ENCODE data around the gene IRX3. TPM values are rescaled to one million over a fixed set of nuclear protein-coding genes. Genes with fewer than 3 reads are reported as not detected.
"Not testable (repeated sequence)": the region's sequence is repeated elsewhere in the genome, so short reads cannot be mapped to it uniquely, and the experiment has no call there.

IRX3 gene
- total RNA-seq, 1 donor from 2014 or later, result 0.96 TPM

DNA sequence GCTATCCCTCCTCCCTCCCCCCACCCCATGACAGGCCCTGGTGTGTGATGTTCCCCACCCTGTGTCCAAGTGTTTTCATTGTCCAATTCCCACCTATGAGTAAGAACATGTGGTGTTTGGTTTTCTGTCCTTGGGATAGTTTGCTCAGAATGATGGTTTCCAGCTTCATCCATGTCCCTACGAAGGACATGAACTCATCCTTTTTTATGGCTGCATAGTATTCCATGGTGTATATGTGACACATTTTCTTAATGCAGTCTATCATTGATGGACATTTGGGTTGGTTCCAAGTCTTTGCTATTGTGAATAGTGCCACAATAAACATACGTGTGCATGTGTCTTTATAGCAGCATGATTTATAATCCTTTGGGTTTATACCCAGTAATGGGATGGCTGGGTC lies 38.9 kb downstream of the IRX3 start:
- intact Hi-C loops (cut with micrococcal nuclease); H3K4me1 Mint-ChIP-seq (ENCODE audit: low read depth); H3K36me3 Mint-ChIP-seq (ENCODE audit: low read depth); H3K27me3 Mint-ChIP-seq (ENCODE audit: low read depth); H3K4me3 Mint-ChIP-seq (ENCODE audit: low read depth); DNase-seq (ENCODE audit: low spot score); H3K27ac Mint-ChIP-seq; H3K9me3 Mint-ChIP-seq: not testable (repeated sequence)

- Mint-ChIP-seq H3K4me1 (ENCODE audit: low read depth) (no peaks in the 10 kb centered on the region), H3K4me3 (ENCODE audit: low read depth) (no peak overlapping the region), H3K36me3 (ENCODE audit: low read depth) (no peaks in the 10 kb centered on the region), H3K27me3 (ENCODE audit: low read depth) (no peaks in the 10 kb centered on the region), H3K27ac (no peak overlapping the region), H3K9me3 (peaks cover 4% of the 10 kb centered on the region)
- intact Hi-C loops (cut with micrococcal nuclease), result no loop called here
- DNase-seq (ENCODE audit: low spot score), result no peak
These were observed 40.1 kb downstream of the IRX3 start for GRCh38 chr16:54246454-54246821.

DNA sequence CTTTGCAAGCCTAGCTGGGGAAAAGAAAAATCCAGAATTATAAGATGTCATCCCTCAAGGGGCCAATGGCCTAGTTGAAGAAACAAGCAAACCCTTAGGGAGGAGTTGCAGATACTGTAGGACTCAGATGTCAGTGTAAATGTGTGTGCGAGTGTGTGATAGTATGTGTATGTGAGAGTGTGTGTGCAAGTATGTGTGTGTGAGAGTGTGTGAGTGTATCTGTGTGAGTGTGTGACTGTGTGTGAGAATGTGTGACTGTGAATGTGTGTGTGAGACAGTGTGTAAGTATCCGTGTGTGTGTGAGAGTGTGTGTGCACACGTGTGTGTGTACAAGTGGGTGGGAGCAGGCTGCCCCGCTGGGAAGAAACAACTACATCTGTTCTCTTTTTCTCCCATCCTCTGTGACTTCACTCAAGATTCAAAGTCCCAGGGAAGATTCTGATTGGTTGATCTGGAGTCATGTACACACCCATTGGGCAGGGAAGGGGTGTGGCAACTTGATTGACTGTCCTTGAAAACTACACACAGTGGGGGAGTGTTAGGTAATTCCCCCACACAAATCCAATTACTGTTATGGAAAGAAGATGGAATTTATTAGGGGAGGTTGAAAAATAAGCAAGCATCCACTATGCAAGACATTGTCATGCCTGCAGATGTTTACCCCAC lies 40.7 kb downstream of the IRX3 start:
- Mint-ChIP-seq H3K27me3 (ENCODE audit: low read depth) (no peaks in the 10 kb centered on the region), H3K4me3 (ENCODE audit: low read depth) (no peak overlapping the region), H3K36me3 (ENCODE audit: low read depth) (no peaks in the 10 kb centered on the region), H3K27ac (no peak overlapping the region), H3K4me1 (ENCODE audit: low read depth) (no peaks in the 10 kb centered on the region), H3K9me3 (peaks cover 4% of the 10 kb centered on the region)
- no peak for DNase-seq (ENCODE audit: low spot score)
- intact Hi-C loops (cut with micrococcal nuclease), result no loop called here

GRCh38 chr16:54244061-54244886 lies 42.3 kb downstream of the IRX3 start:
- H3K9me3 Mint-ChIP-seq, result peaks cover 4% of the 10 kb centered on the region
- no peaks in the 10 kb centered on the region for H3K4me1 Mint-ChIP-seq (ENCODE audit: low read depth)
- no peaks in the 10 kb centered on the region for H3K36me3 Mint-ChIP-seq (ENCODE audit: low read depth)
- no peaks in the 10 kb centered on the region for H3K27me3 Mint-ChIP-seq (ENCODE audit: low read depth)
- no peak for DNase-seq (ENCODE audit: low spot score)
- intact Hi-C loops (cut with micrococcal nuclease), result no loop called here
- H3K27ac Mint-ChIP-seq, result no peak overlapping the region
- no peak overlapping the region for H3K4me3 Mint-ChIP-seq (ENCODE audit: low read depth)

DNA sequence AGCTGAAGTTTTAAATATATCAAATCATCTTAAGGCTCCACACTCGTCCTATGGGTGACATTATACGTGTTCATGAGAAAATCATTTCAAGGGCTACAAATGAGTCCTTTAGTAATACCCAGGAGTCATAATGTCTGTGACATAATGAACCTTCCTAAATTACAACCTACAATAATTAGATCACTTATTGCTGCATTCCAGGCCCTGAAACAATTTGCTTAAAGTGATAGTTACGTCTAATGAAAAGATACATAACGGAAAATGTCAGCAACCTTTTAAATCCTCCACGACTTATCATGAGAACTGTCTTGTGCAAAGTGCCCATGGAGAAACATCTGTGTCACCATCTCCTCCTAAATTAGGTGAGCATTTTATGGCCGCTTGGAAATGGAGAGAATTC lies 43.4 kb downstream of the IRX3 start:
- DNase-seq (ENCODE audit: low spot score), result no peak
- intact Hi-C loops (cut with micrococcal nuclease), result no loop called here
- no peaks in the 10 kb centered on the region for H3K27me3 Mint-ChIP-seq (ENCODE audit: low read depth)
- no peaks in the 10 kb centered on the region for H3K36me3 Mint-ChIP-seq (ENCODE audit: low read depth)
- H3K4me3 Mint-ChIP-seq (ENCODE audit: low read depth), result no peak overlapping the region
- H3K27ac Mint-ChIP-seq, result no peak overlapping the region
- no peaks in the 10 kb centered on the region for H3K4me1 Mint-ChIP-seq (ENCODE audit: low read depth)
- peaks cover 4% of the 10 kb centered on the region for H3K9me3 Mint-ChIP-seq

GRCh38 chr16:54242199-54242598 lies 44.4 kb downstream of the IRX3 start:
- Mint-ChIP-seq H3K9me3 (peaks cover 4% of the 10 kb centered on the region), H3K4me1 (ENCODE audit: low read depth) (no peaks in the 10 kb centered on the region), H3K36me3 (ENCODE audit: low read depth) (no peaks in the 10 kb centered on the region), H3K27ac (no peak overlapping the region), H3K4me3 (ENCODE audit: low read depth) (no peak overlapping the region), H3K27me3 (ENCODE audit: low read depth) (no peaks in the 10 kb centered on the region)
- DNase-seq (ENCODE audit: low spot score), result no peak
- intact Hi-C loops (cut with micrococcal nuclease), result no loop called here

GRCh38 chr16:54241525-54241924 lies 45.1 kb downstream of the IRX3 start:
- Mint-ChIP-seq H3K4me1 (ENCODE audit: low read depth) (no peaks in the 10 kb centered on the region), H3K4me3 (ENCODE audit: low read depth) (no peak overlapping the region), H3K36me3 (ENCODE audit: low read depth) (no peaks in the 10 kb centered on the region), H3K27me3 (ENCODE audit: low read depth) (peaks cover 2% of the 10 kb centered on the region), H3K27ac (no peak overlapping the region), H3K9me3 (peaks cover 4% of the 10 kb centered on the region)
- DNase-seq (ENCODE audit: low spot score), result no peak
- intact Hi-C loops (cut with micrococcal nuclease), result no loop called here

- H3K9me3 Mint-ChIP-seq, result no peaks in the 10 kb centered on the region
- H3K4me1 Mint-ChIP-seq (ENCODE audit: low read depth), result no peaks in the 10 kb centered on the region
- no peak overlapping the region for H3K4me3 Mint-ChIP-seq (ENCODE audit: low read depth)
- intact Hi-C loops (cut with micrococcal nuclease), result no loop called here
- peaks cover 6% of the 10 kb centered on the region for H3K27me3 Mint-ChIP-seq (ENCODE audit: low read depth)
- H3K36me3 Mint-ChIP-seq (ENCODE audit: low read depth), result no peaks in the 10 kb centered on the region
- no peak overlapping the region for H3K27ac Mint-ChIP-seq
- DNase-seq (ENCODE audit: low spot score), result no peak
These were observed 46.1 kb downstream of the IRX3 start for GRCh38 chr16:54240271-54241129.

- H3K36me3 Mint-ChIP-seq (ENCODE audit: low read depth), result no peaks in the 10 kb centered on the region
- intact Hi-C loops (cut with micrococcal nuclease), result no loop called here
- H3K27me3 Mint-ChIP-seq (ENCODE audit: low read depth), result peaks cover 9% of the 10 kb centered on the region
- no peak overlapping the region for H3K4me3 Mint-ChIP-seq (ENCODE audit: low read depth)
- DNase-seq (ENCODE audit: low spot score), result no peak
- no peaks in the 10 kb centered on the region for H3K4me1 Mint-ChIP-seq (ENCODE audit: low read depth)
- H3K27ac Mint-ChIP-seq, result no peak overlapping the region
- no peaks in the 10 kb centered on the region for H3K9me3 Mint-ChIP-seq
These were observed 47.1 kb downstream of the IRX3 start for GRCh38 chr16:54239456-54239855.

- Mint-ChIP-seq H3K4me3 (ENCODE audit: low read depth) (no peak overlapping the region), H3K36me3 (ENCODE audit: low read depth) (no peaks in the 10 kb centered on the region), H3K9me3 (no peaks in the 10 kb centered on the region), H3K4me1 (ENCODE audit: low read depth) (no peaks in the 10 kb centered on the region), H3K27me3 (ENCODE audit: low read depth) (peaks cover 9% of the 10 kb centered on the region), H3K27ac (no peak overlapping the region)
- no peak for DNase-seq (ENCODE audit: low spot score)
- intact Hi-C loops (cut with micrococcal nuclease), result no loop called here
These were observed 49.8 kb downstream of the IRX3 start for GRCh38 chr16:54236773-54237172.

GRCh38 chr16:54233615-54234014 lies 53.0 kb downstream of the IRX3 start:
- no peak overlapping the region for H3K27ac Mint-ChIP-seq
- no peak for DNase-seq (ENCODE audit: low spot score)
- no peaks in the 10 kb centered on the region for H3K36me3 Mint-ChIP-seq (ENCODE audit: low read depth)
- H3K9me3 Mint-ChIP-seq, result no peaks in the 10 kb centered on the region
- no peaks in the 10 kb centered on the region for H3K4me1 Mint-ChIP-seq (ENCODE audit: low read depth)
- H3K4me3 Mint-ChIP-seq (ENCODE audit: low read depth), result no peak overlapping the region
- intact Hi-C loops (cut with micrococcal nuclease), result no loop called here
- peaks cover 9% of the 10 kb centered on the region for H3K27me3 Mint-ChIP-seq (ENCODE audit: low read depth)
